CD4-positive, alpha-beta T cell treated with Interferon alpha-2 for 1 hour (primary cell): ENCODE measurements around the gene FZD7.

ENCODE experiments used
- DNase-seq, 2 donors: peaks; one replicate each; pipeline ENCODE4 v3.0.0-alpha.2; 2020 to 2022

FZD7 gene

DNA sequence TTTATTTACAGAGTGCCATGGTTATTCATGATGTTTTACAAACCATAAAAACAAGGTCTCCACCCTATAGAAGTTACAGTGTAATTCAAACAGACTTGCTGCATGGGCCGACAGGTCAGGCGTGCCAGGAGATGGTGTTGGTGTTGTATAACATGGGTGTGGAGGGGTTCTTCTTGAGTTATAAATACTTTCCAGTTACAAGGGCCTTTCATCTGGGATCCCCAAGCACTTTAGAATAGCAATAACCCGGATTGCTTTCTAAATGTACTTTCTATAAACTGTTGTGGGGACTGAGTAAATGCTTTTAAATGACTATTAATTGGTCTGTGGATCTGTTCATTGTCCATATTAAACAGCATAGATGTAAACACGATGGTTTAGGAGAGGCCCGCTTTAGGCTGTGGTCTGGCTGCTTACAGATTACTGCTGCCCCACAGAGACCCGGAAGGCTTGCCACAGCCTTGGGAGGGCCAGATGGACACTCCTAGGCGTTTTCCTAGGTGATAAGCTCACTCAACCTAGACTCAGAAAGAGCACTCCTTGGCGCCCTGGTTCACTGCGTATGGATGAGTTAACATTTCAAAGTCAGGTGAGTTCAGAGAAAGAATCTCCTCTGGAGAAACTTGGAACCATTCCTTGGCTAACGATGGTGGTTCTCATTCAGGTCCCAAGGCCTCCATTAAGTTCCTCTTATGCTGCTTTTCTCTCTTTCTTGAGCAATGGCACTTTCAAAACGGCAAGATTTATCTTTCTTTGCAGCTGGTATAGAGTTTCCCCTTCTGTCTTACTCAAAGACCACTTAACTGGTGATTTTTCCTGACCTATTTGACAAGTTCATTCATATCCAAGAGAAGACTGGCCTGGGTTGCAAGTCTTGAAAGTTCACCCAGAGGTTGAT lies 35.8 kb downstream of the FZD7 start:
- DNase-seq: no peak

DNA sequence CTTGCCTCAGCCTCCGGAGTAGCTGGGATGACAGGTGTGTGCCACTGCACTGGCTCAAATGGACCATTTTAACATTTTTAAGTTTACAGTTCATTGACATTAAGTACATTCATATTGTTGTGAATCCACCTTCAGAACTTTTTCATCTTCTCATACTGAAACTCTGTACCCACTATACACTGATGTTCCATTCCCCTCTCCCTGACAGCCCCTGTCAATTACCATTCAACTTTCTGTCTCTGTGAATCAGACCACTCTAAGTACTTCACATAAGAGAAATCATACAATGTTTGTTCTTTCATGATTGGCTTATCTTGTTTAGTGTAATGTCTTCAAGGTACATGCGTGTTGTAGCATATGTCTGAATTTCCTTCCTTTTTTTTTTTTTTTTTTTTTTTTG lies 37.5 kb downstream of the FZD7 start:
- DNase-seq: no peak

DNA sequence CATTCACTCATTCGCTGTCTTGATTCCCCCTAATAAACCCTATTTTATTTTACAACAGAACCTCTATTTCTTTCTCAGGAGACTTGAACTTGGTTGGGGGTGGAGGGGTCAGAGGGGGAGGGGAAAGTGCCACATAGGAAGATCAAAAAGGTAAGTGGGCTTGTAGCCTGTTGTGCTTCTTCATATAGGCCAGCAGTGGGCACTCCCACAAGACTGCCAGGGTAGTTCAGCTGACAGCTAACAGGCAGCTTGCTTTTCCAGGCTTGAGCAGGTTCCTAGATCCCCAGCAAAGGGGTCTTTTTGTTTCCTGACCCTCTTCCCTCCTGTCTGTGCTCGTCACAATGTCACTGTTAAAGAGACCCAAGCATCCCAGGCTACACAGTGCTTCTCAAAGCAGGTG lies 38.6 kb downstream of the FZD7 start:
- DNase-seq: no peak

DNA sequence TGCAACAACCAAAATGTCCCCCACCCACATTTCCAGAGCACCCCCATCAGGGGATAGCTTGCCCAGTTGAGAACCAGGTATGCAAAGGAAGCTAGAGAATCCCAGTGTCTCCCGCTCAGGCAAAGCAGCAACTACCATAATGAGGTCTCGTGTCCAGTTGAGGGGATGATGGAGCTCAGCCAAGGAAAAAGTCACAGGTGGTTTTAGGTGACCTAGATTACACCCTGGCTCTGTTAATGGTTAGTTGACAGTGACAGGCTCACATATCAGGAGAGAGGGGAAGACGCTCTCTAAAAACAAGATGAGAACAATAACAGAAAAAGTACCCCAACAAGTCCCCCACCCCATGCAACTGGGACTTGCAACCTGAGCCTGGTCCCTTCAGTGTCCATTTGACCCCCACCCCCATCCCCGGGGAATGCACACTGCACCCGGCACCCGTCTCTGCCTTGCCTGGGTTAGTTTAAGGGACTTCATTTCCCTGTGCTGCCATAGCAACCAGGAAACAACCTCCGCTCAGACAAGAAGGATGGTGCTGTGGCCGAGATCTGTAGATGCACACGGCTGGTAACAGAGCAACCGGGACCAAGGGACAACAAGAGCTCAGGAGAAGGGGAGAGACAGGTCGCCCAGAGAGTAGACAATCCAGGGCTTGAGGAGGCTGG lies 39.2 kb downstream of the FZD7 start, which contains the start of gene KIAA2012:
Gene KIAA2012 (plus strand): TSS at position 519 of the 665 bp plus-strand sequence. CDS start 373 bp downstream, outside the sequence.
- no peak for DNase-seq

DNA sequence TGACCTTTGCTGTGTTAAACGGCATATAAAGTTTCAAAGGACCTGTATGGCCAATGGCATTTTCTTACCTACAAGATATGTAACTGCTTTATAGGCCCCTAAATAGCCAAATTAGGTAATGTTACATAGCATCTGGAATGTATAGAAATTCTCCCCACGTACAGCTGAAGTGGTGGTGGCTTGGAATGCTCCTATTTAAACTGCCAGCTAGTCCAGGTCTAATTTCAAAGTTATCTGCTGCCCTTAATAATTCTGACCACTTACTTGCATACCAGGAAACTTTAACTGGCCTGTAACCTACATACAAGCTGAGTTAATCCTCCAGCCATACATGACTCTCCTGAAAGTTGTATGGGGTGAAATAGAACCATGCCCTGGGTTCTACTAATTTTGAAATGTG lies 40.7 kb downstream of the FZD7 start:
- no peak for DNase-seq

DNA sequence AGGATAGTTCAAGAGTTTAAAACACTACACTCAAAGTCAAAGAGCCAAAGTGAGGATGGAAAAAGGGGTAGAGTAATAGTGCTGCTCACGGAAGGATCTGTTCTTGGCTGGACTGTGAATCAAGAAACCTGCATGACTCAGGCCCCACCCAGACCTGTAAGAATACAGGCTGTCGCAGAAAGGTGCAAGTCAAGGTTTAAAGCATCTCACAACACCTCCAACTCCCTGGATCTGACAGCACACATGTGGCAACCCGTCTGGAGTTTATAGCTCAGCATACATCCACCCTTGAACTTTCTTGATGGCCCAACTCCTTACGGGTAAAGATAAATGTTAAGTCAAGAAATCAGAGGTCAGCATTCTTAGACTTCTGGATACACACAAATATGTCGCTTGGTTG lies 45.7 kb downstream of the FZD7 start:
- DNase-seq: no peak

DNA sequence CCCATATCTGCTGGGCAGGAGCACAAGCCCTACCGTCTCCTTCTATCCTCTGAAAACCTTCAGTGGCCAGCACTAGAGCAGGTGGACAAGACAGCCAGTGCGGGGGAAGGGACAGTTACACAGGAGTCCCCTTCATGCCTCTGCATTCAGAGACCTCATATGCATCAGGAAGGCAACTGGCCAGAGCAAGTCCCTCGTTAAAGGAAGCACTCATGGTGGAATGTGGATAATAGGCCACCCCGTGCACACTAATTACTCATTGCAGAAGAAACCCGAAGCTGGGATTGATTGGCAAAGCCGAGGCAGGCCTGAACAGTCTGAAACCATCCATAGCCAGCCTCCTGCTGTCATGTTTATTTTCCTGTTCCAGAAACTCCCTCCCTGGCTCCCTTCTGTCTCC lies 50.6 kb downstream of the FZD7 start:
- no peak for DNase-seq
